GM18498 (cell line): ENCODE results near the gene SPEF2.
"Not testable (repeated sequence)": the region's sequence is repeated elsewhere in the genome, so short reads cannot be mapped to it uniquely, and the experiment has no call there.

Source experiments
- ATAC-seq: cut with Tn5 transposase; IDR thresholded peaks from one replicate; pipeline ENCODE4 v1.9.1; 2021; ENCODE audit warnings: mild to moderate bottlenecking, moderate library complexity; ENCODE audit not compliant: unreplicated experiment

The SPEF2 gene

DNA sequence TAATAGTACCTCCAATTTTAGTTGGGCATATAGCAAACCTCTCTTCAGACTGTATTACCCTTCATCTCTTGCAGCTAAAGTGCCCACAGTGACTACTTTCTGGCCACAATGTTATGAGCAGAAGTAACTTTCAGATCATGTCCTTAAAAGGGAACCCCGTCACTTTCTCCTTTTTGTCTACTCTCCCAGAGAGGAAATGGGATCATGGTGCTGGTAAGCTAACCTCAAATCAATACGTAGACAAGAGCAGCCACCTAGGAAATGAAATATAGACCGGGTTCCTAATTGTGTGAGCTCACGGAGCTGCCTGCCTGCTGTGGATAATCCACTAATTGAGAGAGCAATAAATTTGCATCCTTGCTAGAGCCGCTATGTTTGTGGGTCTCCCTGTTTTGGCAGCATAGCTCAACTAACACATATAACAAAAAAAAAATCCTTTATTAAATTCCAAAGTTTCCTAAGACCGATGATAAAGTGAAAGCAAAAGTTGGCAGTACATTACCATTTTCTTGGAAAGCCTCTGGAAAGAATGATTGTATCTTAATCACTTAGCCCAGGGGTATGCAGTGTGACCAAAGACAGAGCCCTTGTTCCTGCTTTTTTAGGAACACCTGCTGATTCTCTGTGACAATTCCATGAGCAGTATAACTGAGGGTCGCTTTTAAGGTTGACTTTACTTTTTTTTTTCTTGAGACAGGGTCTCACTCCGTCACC lies 233.5 kb downstream of the SPEF2 start:
- no peak for ATAC-seq

DNA sequence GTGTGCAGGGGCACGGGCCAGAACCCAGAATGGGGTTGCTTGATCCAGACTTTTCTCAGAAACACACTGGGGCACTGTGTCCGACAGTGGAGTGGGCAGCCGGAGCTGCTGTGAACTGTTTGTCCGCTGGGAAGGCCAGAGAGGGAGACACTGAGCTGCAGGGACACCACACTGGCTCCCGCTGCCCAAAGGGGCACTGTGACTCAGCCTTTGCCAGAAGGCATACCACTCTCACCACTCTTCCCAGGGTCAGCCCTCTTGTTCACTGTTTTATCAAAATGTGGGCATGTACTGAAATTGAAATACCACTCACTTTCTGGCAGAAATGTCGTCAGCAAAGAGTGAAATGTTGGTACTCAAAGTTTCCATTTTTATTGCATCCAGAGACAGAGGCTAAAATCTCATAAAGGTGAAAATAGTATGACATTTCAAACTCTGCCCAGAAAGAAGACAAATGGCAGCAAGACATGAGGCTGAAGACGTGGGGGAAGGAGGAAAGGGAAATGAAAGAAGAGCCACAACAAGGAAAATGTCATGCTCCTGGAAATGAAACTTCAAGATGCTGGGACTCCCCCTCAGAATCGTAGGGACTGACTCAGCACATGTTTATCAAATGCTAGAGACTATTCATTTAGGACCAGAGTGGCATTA lies 234.5 kb downstream of the SPEF2 start:
- ATAC-seq: no peak

DNA sequence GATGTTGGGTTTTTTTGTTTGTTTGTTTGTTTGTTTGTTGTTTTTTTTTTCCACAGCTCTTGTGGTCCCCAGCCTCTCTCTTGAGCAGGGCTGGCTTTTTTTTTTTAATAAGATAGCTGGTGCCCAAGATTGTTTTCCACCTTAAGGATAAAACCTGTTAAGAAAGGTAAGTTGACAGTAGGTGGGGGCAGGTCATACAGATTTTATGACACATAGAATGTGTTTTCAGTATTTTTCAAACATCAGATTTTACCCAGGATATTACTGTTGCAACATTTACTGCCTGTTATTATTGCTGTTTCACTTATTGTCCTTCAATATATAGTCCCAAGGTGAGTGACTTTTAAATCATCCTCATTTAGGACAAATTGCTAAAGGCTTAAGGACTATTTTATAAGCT lies 235.1 kb downstream of the SPEF2 start:
- no peak for ATAC-seq

DNA sequence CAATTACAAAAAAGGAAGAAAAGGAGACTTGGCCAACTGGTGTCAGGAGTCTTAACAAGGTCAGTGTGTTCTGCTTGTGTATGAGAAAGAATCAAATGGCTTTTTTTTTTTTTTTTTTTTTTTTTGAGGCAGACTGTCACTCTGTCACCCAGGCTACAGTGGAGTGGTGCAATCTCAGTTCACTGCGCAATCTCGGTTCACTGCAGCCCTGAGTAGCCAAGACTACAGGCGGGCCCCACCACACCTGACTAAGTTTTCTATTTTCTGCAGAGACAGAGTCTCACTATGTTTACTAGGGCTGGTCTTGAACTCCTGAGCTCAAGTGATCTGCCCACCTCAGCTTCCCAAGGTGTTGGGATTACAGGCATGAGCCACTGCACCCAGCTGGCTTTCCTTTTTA lies 236.0 kb downstream of the SPEF2 start:
- ATAC-seq: no peak

DNA sequence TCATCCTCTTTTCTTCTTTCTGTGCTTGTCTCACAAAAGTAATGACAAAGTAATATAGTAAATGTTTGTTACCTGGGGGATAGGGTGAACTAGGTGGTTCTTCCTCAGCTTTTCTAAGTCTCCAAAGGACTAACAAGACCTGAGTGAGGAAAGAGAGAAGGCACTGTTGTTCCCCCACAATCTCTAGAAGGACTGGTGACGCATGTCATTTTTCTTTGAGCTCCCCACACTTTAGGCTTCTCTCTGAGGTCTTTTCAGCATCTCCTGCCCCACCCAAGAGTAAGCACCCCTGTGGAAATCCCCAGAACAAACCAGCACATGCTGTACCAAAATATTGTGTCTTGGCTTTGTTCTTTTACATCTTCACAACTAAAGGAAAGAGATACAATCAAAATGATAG lies 236.6 kb downstream of the SPEF2 start:
- no peak for ATAC-seq

DNA sequence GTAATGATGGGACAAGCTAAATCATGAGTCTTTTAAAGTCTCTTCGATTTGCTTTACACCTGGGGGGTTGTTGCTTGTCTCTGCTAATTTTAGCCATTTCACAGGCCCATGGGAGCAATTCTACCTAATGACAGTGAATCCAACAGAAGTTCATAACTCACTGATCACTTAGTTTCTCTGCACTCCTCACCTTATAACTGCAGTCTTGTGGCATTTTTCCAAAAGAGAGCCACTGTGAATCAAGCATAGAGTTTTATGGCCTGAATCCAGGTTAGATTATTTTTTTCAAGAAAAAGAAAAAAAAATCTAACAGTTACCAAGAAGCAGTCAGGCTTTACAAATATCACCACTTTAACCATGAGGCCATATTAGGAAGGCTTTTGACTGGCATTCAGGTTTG lies 237.5 kb downstream of the SPEF2 start:
- no peak for ATAC-seq

DNA sequence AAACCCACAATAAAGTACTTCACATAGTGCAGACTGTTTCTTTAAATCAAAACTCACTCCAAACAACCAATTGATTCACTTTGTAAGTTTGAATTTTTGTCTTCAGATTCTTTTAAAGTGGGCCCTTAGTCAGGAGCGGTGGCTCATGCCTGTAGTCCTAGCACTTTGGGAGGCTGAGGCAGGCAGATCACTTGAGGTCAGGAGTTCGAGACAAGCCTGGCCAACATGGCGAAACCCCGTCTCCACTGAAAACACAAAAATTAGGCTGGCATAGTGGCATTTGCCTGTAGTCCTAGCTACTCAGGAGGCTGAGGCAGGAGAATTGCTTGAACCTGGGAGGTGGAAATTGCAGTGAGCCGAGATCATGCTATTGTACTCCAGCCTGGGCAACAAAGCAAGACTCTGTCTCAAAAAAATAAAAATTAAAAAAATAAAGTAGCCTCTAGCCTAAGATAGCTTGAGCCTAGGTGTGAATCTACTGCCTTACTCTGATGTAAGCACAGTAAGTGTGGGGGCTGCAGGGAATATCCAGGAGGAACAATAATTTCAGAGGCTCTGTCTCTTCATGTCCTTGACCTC lies 238.6 kb downstream of the SPEF2 start:
- ATAC-seq: not testable (repeated sequence)

DNA sequence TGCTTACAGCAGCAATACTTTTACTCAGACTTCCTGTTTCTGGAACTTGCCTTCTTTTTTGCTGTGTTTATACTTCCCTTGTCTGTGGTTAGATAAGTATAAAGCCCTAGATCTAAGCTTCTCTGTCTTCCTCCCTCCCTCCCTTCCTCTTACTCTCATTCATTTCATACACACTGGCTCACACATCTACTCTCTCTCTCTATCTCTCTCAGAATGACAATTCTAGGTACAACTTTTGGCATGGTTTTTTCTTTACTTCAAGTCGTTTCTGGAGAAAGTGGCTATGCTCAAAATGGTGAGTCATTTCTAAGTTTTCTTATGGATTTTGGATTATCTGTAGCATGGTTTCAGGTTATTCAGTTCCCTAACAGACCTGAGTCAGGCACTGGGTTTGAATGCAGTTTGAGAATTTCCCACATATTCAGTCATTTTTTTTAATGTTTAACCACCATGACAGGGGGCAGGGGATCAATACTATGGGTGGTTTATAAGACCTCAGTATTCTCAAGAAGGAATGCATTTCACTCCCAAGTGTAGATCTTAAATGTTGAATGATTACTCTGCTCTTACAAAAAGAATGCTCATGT lies 239.2 kb downstream of the SPEF2 start, which contains the start of gene IL7R:
Gene IL7R (plus strand): TSS at position 127 of the 587 bp plus-strand sequence. CDS start 87 bp downstream, at position 214.
- no peak for ATAC-seq

DNA sequence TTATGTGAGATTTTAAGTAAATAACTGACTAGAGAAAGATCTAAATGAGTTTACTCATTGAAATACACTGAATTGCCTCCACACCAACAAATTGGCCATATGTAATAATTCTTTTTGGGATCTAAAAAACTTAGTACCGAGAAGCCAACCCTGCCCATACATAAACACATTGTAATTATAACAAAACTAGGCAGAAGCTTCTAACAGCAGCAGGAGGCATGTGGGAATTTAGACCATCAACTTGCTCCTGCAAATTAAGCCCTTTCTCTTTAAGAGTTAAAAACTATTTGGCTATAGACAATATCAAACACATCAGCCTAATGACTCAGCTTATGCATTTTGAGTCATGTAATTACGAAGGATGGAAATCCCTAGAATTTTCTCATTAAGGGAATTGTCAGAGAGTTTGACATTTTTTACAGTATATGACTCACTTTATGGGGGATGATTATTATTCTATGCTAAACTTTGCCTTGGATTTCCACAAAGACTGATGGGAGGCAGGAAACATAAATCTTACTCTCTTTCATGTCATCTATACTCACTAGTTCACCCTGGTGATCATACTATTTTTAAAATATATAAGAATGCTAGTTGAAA lies 240.0 kb downstream of the SPEF2 start:
- no peak for ATAC-seq

DNA sequence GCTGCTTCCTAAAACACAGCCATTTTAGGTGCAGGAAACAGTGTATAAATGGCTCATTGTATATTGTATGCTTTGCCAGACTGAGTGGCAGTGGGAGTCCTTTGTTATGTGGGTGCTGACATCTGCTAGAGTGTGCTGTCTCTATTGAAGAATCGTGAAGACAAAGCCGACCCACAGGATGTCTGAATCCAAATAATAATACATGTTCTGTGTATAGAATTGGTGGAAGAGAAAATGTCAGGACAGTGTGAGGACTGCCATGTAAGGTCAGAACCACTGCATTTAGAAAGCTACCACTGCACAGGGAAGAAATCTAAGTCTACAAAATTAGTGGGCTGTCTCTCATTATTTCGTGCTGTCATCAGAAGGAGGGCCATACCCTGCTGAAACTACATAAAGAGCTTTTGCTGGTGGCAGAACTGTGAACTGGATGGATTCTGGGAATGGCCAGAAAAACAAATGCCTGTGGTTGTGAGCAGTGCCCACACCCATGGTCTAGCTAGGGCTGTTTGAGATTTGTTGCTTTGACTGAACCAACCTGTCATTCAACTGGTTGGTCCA lies 241.5 kb downstream of the SPEF2 start:
- no peak for ATAC-seq

DNA sequence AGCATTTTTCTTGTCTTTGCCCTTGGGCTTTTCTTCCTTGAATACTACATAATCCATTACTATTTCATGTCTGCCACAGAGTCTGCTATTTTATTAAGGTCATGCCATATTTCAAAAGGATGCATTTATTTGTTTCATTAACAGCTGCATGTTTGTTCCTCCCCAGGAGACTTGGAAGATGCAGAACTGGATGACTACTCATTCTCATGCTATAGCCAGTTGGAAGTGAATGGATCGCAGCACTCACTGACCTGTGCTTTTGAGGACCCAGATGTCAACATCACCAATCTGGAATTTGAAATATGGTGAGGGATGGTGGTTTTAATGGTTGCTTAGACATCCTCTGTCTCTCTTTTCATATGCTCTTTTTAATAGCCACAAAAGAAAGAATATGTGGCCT lies 243.0 kb downstream of the SPEF2 start:
- no peak for ATAC-seq

DNA sequence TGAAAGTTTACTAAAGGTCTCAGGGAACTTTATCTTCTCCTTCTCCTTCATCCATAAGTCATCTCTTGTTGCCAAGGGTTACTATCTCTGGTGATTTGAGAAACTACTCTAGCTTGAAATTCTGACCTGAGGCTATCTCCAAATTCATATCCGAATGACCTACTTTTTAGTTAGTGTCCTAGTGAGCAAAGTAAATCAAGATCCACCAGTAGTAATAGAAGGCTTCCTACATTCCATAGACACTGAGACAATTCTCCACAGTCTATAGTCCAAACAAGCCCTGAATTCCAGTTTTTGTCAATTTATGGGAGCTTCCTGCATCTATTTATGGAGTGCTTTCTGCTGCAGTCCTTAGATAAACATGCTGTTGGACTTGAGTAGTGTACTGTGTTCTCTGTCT lies 244.1 kb downstream of the SPEF2 start:
- ATAC-seq: no peak

DNA sequence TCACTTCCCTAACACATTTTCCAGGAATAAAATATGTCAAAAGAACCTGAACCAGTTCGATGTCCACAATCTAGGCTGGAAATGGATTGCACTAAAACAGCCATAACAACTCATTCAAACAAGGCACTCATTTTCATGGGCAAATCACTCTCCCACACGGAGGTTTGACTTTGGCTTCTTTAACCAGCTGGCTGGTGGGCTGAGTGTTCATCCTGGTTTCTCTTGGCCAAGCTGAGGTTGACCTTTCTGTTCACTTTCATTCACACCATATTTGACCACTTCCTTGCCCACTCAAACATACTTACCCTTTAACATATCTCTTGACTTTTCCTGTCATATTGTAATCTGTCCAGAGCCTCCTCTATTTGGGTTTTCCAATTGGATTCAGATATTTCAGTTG lies 244.5 kb downstream of the SPEF2 start:
- no peak for ATAC-seq

DNA sequence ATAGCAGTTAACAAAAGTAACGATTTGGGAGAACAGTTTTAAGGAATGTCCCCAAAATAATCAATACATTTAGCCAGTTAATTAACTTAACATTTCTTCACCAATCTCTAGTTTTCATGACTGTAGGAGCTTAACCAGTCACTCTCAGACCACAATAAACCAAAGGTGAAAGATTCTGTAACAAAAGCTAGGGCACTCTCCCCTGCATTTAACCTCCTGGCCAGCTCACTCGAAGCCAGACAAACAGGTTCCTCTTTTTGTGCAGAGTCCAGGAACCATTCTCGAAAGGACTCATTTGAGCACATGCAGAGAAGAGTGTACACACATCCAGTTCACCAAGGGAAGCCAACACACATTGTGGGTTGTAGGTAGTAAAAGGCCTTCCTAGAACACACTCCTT lies 245.5 kb downstream of the SPEF2 start:
- ATAC-seq: no peak
